ENCODE results near the gene EIF4A3.
"Not testable (repeated sequence)": the region's sequence is repeated elsewhere in the genome, so short reads cannot be mapped to it uniquely, and the experiment has no call there.

The EIF4A3 gene

DNA sequence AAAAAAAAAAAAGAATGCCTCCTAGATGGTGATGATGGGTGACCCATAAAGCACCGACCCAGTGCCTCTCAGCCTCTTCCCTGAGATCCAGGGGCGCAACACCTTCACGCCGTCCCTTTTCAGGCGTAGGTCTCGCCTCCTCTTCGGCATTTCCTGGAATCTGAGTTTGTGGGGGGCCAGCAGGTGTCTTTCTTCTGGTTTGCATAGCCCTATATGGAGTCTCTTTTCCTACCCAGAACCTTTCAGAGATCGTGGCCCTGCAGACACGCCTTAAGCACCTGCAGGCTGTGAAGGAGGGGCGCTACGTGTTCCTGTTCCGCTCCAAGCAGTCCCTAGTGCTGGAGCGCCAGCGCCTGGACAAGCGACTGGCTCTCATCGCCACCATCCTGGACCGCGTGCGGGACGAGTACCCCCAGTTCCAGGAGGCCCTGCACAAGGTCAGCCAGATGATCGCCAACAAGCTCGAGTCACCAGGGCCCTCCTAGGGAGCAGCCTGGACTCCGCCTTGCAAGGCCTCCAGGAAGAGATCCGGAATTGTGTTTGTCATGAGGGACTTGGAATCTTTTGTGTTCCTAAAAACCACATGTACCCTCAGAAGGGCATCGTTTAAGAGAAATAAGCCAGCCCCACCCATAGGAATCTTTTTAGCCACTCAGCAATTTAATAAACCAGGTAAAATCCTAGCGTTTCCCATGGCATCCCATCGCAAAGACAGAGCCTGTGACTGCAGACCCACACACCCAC is 47.5 kb downstream of the EIF4A3 start:
- DNase-seq: no peak

- no peak for DNase-seq
These were observed 48.9 kb downstream of the EIF4A3 start for GRCh38 chr17:80097844-80098691.

GRCh38 chr17:80097127-80097621 is 49.8 kb downstream of the EIF4A3 start:
- DNase-seq: no peak

DNA sequence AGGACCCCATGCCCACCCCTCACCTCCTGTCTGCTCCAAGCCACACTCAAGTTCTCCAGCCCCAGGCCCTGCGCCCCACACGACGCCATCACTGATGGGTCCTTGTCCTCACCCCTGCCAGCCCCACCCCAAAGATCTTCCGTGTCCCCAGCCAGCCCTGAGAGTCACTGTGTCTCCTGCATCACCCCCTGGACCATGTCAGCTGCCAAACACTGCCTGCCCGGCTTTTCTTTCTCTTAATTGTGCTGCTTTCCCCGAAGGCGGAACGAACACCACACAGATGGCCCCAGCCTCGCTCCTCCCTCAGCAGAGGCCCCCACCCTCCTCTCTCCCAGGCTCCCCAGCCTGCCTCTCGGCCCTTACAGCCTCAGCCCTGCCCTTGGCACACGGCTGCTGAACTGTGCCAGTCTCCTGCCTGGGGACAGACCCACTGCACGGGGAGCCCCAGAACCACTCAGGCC is 50.3 kb downstream of the EIF4A3 start:
- no peak for DNase-seq

- DNase-seq: no peak
These were observed 51.0 kb downstream of the EIF4A3 start for GRCh38 chr17:80095844-80096475.

DNA sequence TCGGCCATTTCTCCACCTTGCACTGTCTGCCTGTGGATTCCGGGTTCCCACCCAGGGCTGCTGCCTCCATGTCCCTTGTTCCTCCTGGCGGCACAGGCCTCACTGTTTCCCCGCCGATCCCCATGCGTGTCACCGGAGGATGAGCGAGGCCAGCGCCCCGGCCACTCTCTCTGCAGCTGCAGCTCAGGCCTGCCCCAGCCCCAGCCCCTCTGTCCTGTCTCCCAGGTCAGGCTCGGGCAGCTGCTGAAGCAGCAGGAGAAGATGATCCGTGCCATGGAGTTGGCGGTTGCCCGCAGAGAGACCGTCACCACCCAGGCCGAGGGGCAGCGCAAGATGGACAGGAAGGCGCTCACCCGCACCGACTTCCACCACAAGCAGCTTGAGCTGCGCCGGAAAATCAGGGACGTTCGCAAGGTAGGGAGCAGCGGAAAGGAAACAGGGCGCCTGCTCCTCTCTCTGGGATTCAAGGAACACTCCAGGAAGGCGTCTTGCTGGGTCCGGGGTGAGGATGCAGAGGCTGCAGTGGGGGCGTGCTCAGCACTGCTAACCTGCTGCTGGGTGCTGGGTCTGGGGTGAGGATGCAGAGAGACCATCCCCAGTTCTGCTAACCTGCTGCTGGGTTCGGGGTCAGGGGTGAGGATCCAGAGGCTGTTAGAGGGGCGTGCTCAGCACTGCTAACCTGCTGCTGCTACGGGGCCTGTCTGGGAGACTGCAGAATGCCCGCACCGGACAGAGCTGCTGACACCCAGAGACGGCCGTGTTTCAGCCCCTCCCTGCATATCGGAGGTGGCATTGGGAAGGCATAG is 51.7 kb downstream of the EIF4A3 start:
- no peak for DNase-seq

DNA sequence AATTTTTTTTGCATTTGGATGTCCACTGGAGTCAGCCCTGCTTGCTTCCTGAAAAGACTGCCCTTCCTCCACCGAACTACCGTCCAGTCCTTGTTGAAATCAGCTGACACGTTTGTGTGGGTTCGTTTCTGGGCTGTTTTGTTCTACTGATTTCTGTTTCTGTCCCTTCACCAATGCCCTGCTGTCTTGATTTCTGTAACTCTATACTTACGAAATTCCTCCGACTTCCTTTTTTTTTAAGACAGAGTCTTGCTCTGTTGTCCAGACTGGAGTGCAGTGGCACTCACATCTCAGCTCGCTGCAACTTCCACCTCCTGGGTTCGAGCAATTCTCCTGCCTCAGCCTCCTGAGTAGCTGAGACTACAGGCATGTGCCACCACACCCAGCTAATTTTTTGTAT is 54.0 kb downstream of the EIF4A3 start:
- DNase-seq: no peak

DNA sequence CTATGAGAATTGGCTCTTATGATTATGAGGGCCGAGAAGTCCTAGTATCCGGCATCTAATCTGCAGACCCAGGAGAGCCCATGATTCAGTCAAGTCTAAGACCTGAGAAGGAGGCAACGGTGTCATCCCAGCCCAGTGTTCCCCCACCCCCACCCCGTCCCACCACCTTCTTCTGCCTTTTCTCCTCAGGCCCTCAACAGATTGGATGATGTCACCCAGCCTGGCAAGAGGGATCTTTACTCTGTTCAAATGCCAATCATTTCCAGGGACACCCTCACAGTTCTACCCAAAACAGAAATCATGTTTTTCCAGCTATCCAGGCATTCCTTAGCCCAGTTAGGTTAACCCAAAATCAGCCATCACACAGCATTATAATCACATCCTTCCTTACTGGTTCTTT is 55.6 kb downstream of the EIF4A3 start:
- DNase-seq: no peak

GRCh38 chr17:80090164-80090563 is 56.8 kb downstream of the EIF4A3 start:
- not testable (repeated sequence) for DNase-seq

- no peak for DNase-seq
These were observed 57.2 kb downstream of the EIF4A3 start for GRCh38 chr17:80089762-80090161.

- DNase-seq: no peak
These were observed 59.3 kb downstream of the EIF4A3 start for GRCh38 chr17:80087346-80088265.

DNA sequence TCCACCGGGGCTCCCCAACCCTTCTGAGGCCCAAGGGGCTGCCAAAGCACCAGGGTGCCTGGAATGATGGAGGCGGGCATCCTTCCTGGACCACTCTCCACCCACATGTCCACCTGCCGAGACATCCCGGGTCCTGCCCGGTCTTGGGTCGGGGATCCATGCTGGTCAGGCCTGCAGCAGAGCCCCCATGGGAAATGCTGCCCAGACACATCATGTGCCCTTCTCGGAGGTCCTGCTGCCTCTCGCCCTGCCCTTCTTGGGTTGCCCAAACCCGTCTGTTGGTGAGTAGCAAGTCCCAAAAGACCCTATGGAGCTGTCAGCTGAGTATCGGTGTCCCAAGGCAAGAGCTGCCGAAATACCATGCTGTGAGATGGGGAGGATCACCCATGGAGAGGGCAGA is 60.3 kb downstream of the EIF4A3 start:
- DNase-seq: no peak

GRCh38 chr17:80086081-80086480 is 60.8 kb downstream of the EIF4A3 start:
- no peak for DNase-seq

- DNase-seq: no peak
These were observed 62.2 kb downstream of the EIF4A3 start for GRCh38 chr17:80084773-80085172.

All from DMS79 (cell line).